Measurements from ENCODE around the gene MYLK. TPM values are rescaled to one million over a fixed set of nuclear protein-coding genes. Genes with fewer than 3 reads are reported as not detected.

MYLK gene
- total RNA-seq, 2 experiments from 2014 or later, result 0.22 TPM; not detected in 1

GRCh38 chr3:123732447-123732846 is 151.7 kb downstream of the MYLK start:
- Mint-ChIP-seq H3K36me3 (ENCODE audit: low read depth) (no peaks in the 10 kb centered on the region), H3K4me3 (no peak overlapping the region), H3K27ac (no peak overlapping the region), H3K27me3 (peaks cover 4% of the 10 kb centered on the region), H3K4me1 (ENCODE audit: low read depth) (no peaks in the 10 kb centered on the region), H3K9me3 (no peaks in the 10 kb centered on the region)
- ATAC-seq (ENCODE audit: poor library complexity) (no peak), DNase-seq (no peak)
- Histone ChIP-seq H3K27me3 (ENCODE audit: control insufficient read depth in 1 of 2, insufficient read depth in 2 of 2, low read length in 2 of 2) (no peaks in the 10 kb centered on the region), H3K36me3 (ENCODE audit: insufficient read depth, low read length) (no peaks in the 10 kb centered on the region), H3K9me3 (ENCODE audit: control insufficient read depth in 1 of 2, insufficient read depth in 1 of 2, low read length in 2 of 2) (no peaks in the 10 kb centered on the region), H3K4me3 (ENCODE audit: low read length) (no peak overlapping the region), H3K27ac (ENCODE audit: low read depth in 1 of 2, low read length in 2 of 2) (no peak overlapping the region), H3K4me1 (ENCODE audit: insufficient read depth, low read length) (no peaks in the 10 kb centered on the region)
- CTCF ChIA-PET, result interaction anchor here (1.3 kb wide), 1 partner anchor 9 kb away, joined by 3 read pairs; no protein-coding TSS in a partner anchor
- intact Hi-C loops (cut with DNase I, micrococcal nuclease), result no loop called here
- no peak for TF ChIP-seq CTCF (IDR thresholded peaks at IDR 0.05)
- POLR2A ChIA-PET, result no interaction called here

- Mint-ChIP-seq H3K9me3 (no peaks in the 10 kb centered on the region), H3K27me3 (peaks cover 6% of the 10 kb centered on the region), H3K27ac (no peak overlapping the region), H3K4me1 (ENCODE audit: low read depth) (no peaks in the 10 kb centered on the region), H3K36me3 (ENCODE audit: low read depth) (no peaks in the 10 kb centered on the region), H3K4me3 (no peak overlapping the region)
- Histone ChIP-seq H3K36me3 (ENCODE audit: insufficient read depth, low read length) (no peaks in the 10 kb centered on the region), H3K27ac (ENCODE audit: low read depth in 1 of 2, low read length in 2 of 2) (no peak overlapping the region), H3K27me3 (ENCODE audit: control insufficient read depth in 1 of 2, insufficient read depth in 2 of 2, low read length in 2 of 2) (peaks cover 0 to 3% of the 10 kb centered on the region in 2 experiments), H3K9me3 (ENCODE audit: control insufficient read depth in 1 of 2, insufficient read depth in 1 of 2, low read length in 2 of 2) (no peaks in the 10 kb centered on the region), H3K4me3 (ENCODE audit: low read length) (no peak overlapping the region), H3K4me1 (ENCODE audit: insufficient read depth, low read length) (no peaks in the 10 kb centered on the region)
- TF ChIP-seq CTCF (IDR thresholded peaks at IDR 0.05), result no peak
- DNase-seq, result no peak
- intact Hi-C loops (cut with DNase I, micrococcal nuclease), result no loop called here
- ChIA-PET POLR2A (no interaction called here), CTCF (no interaction called here)
- no peak for ATAC-seq (ENCODE audit: poor library complexity)
These were observed 153.3 kb downstream of the MYLK start for GRCh38 chr3:123730829-123731228.

- Mint-ChIP-seq H3K27me3 (peaks cover 6% of the 10 kb centered on the region), H3K27ac (no peak overlapping the region), H3K4me1 (ENCODE audit: low read depth) (no peaks in the 10 kb centered on the region), H3K9me3 (no peaks in the 10 kb centered on the region), H3K4me3 (no peak overlapping the region), H3K36me3 (ENCODE audit: low read depth) (no peaks in the 10 kb centered on the region)
- peaks cover 3% of the 10 kb centered on the region in 2 experiments for H3K27me3 ChIP-seq (ENCODE audit: control insufficient read depth in 1 of 2, insufficient read depth in 2 of 2, low read length in 2 of 2)
- H3K36me3 ChIP-seq (ENCODE audit: insufficient read depth, low read length), result no peaks in the 10 kb centered on the region
- H3K4me3 ChIP-seq (ENCODE audit: low read length), result no peak overlapping the region
- DNase-seq (no peak), ATAC-seq (ENCODE audit: poor library complexity) (no peak)
- H3K9me3 ChIP-seq (ENCODE audit: control insufficient read depth in 1 of 2, insufficient read depth in 1 of 2, low read length in 2 of 2), result no peaks in the 10 kb centered on the region
- no peaks in the 10 kb centered on the region for H3K4me1 ChIP-seq (ENCODE audit: insufficient read depth, low read length)
- TF ChIP-seq CTCF (IDR thresholded peaks at IDR 0.05), result no peak
- intact Hi-C loops (cut with DNase I, micrococcal nuclease), result no loop called here
- ChIA-PET POLR2A (no interaction called here), CTCF (no interaction called here)
- H3K27ac ChIP-seq (ENCODE audit: low read depth in 1 of 2, low read length in 2 of 2), result no peak overlapping the region
These were observed 155.1 kb downstream of the MYLK start for GRCh38 chr3:123728991-123729390.
